GM18508 (cell line): ENCODE results near the gene DNAJC11.

Experiments used
- ATAC-seq: cut with Tn5 transposase; IDR thresholded peaks from one replicate; pipeline ENCODE4 v1.9.1; 2021; ENCODE audit warnings: moderate number of reproducible peaks; ENCODE audit not compliant: insufficient read depth, unreplicated experiment

DNAJC11 gene

GRCh38 chr1:6587261-6588005, 114.2 kb downstream of the DNAJC11 start:
- ATAC-seq: no peak

GRCh38 chr1:6586404-6586816, 115.2 kb downstream of the DNAJC11 start:
- no peak for ATAC-seq

GRCh38 chr1:6585841-6586240, 115.8 kb downstream of the DNAJC11 start:
- ATAC-seq: no peak

- ATAC-seq: no peak
Measured at GRCh38 chr1:6585081-6585722, 116.4 kb downstream of the DNAJC11 start.
